WTC11 (cell line): ENCODE data around the gene GREM1.

Source experiments
- ELF4 ChIP-seq: sonication (generic); formaldehyde crosslinking; IDR thresholded peaks from 2 replicates; pipeline ENCODE4 v1.8.1; 2022; ENCODE audit warnings: low read depth, mild to moderate bottlenecking, moderate library complexity, missing genetic modification reagents
- FOXJ3 ChIP-seq: sonication (generic); formaldehyde crosslinking; IDR thresholded peaks from 2 replicates; pipeline ENCODE4 v1.9.0; 2021; ENCODE audit warnings: missing genetic modification reagents, mild to moderate bottlenecking, borderline replicate concordance
- HMGA2 ChIP-seq: fragments of 250-450 bp; sonication (Bioruptor Pico); IDR thresholded peaks from 2 replicates; pipeline ENCODE4 v1.4.0; 2021; ENCODE audit warnings: mild to moderate bottlenecking, moderate library complexity
- NFATC4 ChIP-seq: fragments of 250-450 bp; sonication (Bioruptor Pico); IDR thresholded peaks from 2 replicates; pipeline ENCODE4 v1.9.0; 2021; ENCODE audit warnings: mild to moderate bottlenecking
- NR2C2 ChIP-seq: sonication (generic); formaldehyde crosslinking; IDR thresholded peaks from 2 replicates; pipeline ENCODE4 v1.8.0; 2022; ENCODE audit warnings: mild to moderate bottlenecking, missing genetic modification reagents
- ZNF671 ChIP-seq: fragments of 250-450 bp; sonication (Bioruptor Pico); IDR thresholded peaks from 2 replicates; pipeline ENCODE4 v1.8.0; 2021; ENCODE audit warnings: mild to moderate bottlenecking
- TF ChIP-seq, protein P1 (sequence below): sonication (generic); formaldehyde crosslinking; IDR thresholded peaks from 2 replicates; pipeline ENCODE4 v1.8.0; 2022; ENCODE audit warnings: mild to moderate bottlenecking, missing genetic modification reagents
- TF ChIP-seq, protein P2 (sequence below): sonication (generic); formaldehyde crosslinking; IDR thresholded peaks from 2 replicates; pipeline ENCODE4 v1.8.0; 2023; ENCODE audit warnings: missing genetic modification reagents
- TF ChIP-seq, protein P3 (sequence below): sonication (generic); formaldehyde crosslinking; IDR thresholded peaks from 2 replicates; pipeline ENCODE4 v1.8.0; 2022; ENCODE audit warnings: mild to moderate bottlenecking, missing genetic modification reagents

GRCh38 chr15:32674681-32675080 lies 43.1 kb upstream of the GREM1 start:
- TF ChIP-seq, protein P1, sequence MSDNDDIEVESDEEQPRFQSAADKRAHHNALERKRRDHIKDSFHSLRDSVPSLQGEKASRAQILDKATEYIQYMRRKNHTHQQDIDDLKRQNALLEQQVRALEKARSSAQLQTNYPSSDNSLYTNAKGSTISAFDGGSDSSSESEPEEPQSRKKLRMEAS: no peak
- TF ChIP-seq ZNF671: no peak
- TF ChIP-seq NFATC4 (CRISPR knock-in tag): no peak
- TF ChIP-seq ELF4 (CRISPR knock-in tag): no peak
- TF ChIP-seq NR2C2 (CRISPR knock-in tag): no peak
- TF ChIP-seq, protein P2, sequence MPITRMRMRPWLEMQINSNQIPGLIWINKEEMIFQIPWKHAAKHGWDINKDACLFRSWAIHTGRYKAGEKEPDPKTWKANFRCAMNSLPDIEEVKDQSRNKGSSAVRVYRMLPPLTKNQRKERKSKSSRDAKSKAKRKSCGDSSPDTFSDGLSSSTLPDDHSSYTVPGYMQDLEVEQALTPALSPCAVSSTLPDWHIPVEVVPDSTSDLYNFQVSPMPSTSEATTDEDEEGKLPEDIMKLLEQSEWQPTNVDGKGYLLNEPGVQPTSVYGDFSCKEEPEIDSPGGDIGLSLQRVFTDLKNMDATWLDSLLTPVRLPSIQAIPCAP (CRISPR knock-in tag): no peak
- TF ChIP-seq, protein P3, sequence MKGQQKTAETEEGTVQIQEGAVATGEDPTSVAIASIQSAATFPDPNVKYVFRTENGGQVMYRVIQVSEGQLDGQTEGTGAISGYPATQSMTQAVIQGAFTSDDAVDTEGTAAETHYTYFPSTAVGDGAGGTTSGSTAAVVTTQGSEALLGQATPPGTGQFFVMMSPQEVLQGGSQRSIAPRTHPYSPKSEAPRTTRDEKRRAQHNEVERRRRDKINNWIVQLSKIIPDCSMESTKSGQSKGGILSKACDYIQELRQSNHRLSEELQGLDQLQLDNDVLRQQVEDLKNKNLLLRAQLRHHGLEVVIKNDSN: no peak
- TF ChIP-seq HMGA2 (CRISPR knock-in tag): no peak
- no peak for TF ChIP-seq FOXJ3
